KBM-7 (cell line): ENCODE data around the gene APOBEC3C.
"Not testable (repeated sequence)": the region's sequence is repeated elsewhere in the genome, so short reads cannot be mapped to it uniquely, and the experiment has no call there.

Experiments used
- DNase-seq: peaks from one replicate; pipeline ENCODE4 v3.0.0-alpha.2; 2015
- in situ Hi-C: fragments of 300-500 bp; cut with MboI; formaldehyde crosslinking; loops from 2 replicates; pipeline ENCODE4 v1.14.3; 2020; ENCODE audit warnings: low sequenced_read_pairs, low pct_unique_long_range_greater_than_20kb, mixed read lengths

Gene APOBEC3C

GRCh38 chr22:39013942-39014722 is at the start of gene APOBEC3C:
Gene APOBEC3C (plus strand): TSS chr22:39014257. CDS start chr22:39014363, 106 bp downstream.
- peak; percentile 93 for DNase-seq
- in situ Hi-C loops, result no loop called here

- in situ Hi-C loops, result no loop called here
- no peak for DNase-seq
Measured at GRCh38 chr22:38964306-38964705, 49.8 kb upstream of the APOBEC3C start.

- DNase-seq, result no peak
- in situ Hi-C loops, result no loop called here
Measured at GRCh38 chr22:38964989-38965388, 49.1 kb upstream of the APOBEC3C start.

GRCh38 chr22:38965614-38966379 is 48.3 kb upstream of the APOBEC3C start:
- in situ Hi-C loops, result no loop called here
- no peak for DNase-seq

- in situ Hi-C loops, result no loop called here
- no peak for DNase-seq
Measured at GRCh38 chr22:38966380-38966702, 47.7 kb upstream of the APOBEC3C start.

GRCh38 chr22:38966942-38967341 is 47.1 kb upstream of the APOBEC3C start:
- in situ Hi-C loops, result no loop called here
- no peak for DNase-seq

GRCh38 chr22:38967451-38968450 is 46.3 kb upstream of the APOBEC3C start:
- DNase-seq, result no peak
- in situ Hi-C loops, result no loop called here

GRCh38 chr22:38968801-38969200 is 45.3 kb upstream of the APOBEC3C start:
- in situ Hi-C loops, result no loop called here
- DNase-seq, result no peak

- DNase-seq, result no peak
- in situ Hi-C loops, result no loop called here
Measured at GRCh38 chr22:38970551-38970950, 43.5 kb upstream of the APOBEC3C start.

GRCh38 chr22:38971202-38971601 is 42.9 kb upstream of the APOBEC3C start:
- in situ Hi-C loops, result no loop called here

GRCh38 chr22:38971791-38972190 is 42.3 kb upstream of the APOBEC3C start:
- DNase-seq, result no peak
- in situ Hi-C loops, result no loop called here

More at GRCh38 chr22:38971202-38971601, 42.9 kb upstream of the APOBEC3C start:
- no peak for DNase-seq

GRCh38 chr22:38972558-38972957 is 41.5 kb upstream of the APOBEC3C start:
- no peak for DNase-seq
- in situ Hi-C loops, result no loop called here

GRCh38 chr22:38973289-38974169 is 40.5 kb upstream of the APOBEC3C start:
- in situ Hi-C loops, result no loop called here
- peak; percentile 48 for DNase-seq

- DNase-seq, result no peak
- in situ Hi-C loops, result no loop called here
Measured at GRCh38 chr22:38974170-38974825, 39.8 kb upstream of the APOBEC3C start.

- in situ Hi-C loops, result no loop called here
- no peak for DNase-seq
Measured at GRCh38 chr22:38974826-38975175, 39.3 kb upstream of the APOBEC3C start.

GRCh38 chr22:38977289-38977688 is 36.8 kb upstream of the APOBEC3C start:
- DNase-seq, result peak; percentile 48
- in situ Hi-C loops, result not testable (repeated sequence)

GRCh38 chr22:38980587-38980986 is 33.5 kb upstream of the APOBEC3C start:
- DNase-seq, in situ Hi-C loops: not testable (repeated sequence)
